Medulla oblongata (tissue), 1 donor: ENCODE results near the gene UCHL1.
"Not testable (repeated sequence)": the region's sequence is repeated elsewhere in the genome, so short reads cannot be mapped to it uniquely, and the experiment has no call there.

Source experiments
- DNase-seq: peaks from one replicate; pipeline ENCODE4 v3.0.0-alpha.2; 2015; ENCODE audit errors: extremely low spot score

Gene UCHL1

GRCh38 chr4:41236508-41236907 is 20.2 kb upstream of the UCHL1 start:
- no peak for DNase-seq

GRCh38 chr4:41241919-41242318 is 14.8 kb upstream of the UCHL1 start:
- DNase-seq, result no peak

DNA sequence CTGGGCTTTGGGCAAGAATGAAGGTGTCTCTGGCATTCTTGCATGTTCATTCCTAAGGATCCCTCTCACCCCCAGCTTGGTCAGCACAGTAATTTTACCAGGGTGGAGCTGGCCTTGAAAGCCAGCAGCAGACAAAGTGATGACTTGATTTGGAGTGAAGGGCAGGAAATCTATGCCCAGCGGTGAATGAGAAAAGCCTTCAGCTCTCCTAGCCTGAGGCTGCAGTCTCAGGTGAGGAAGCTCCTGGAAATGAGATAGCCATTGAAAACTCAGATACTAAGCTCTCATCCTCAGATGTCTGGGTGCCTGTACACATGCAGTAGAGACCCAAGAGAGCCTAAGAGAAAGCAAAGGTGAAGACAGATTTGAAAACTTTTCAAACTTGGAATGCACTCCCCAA is 10.7 kb upstream of the UCHL1 start:
- DNase-seq, result no peak

DNA sequence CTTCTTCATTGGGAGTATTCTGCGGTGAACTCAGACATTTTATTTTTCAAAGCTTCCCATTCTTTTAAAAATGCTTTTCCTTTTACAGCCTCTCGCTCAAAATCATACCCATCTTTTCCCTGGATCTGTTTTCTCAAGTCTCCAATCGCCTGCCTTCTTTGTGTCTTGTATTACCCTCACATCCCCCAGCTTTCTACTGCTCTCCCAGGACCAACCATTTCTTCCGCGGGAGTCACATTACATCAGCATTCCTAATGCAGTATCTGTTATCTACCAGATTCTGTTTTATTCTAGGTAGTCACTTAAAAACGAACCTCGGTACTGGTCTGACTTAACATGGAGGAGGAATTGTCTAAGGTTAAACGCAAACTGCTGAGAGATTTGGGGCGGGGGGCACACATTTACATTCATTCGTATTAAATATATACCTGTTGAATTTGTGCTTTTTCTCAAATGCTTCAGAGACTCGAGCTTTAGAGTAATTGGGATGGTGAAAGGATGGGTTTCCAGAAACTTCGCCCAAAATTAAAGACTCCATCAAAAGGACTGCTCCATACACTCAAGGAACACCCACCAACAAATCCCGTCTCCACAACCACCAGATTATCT is 493 bp upstream of the UCHL1 start:
- DNase-seq, result peak; percentile 16

GRCh38 chr4:41257257-41257901 is 651 bp downstream of the UCHL1 start:
- peak; percentile 46 for DNase-seq

GRCh38 chr4:41257906-41258305 is 1.2 kb downstream of the UCHL1 start:
- DNase-seq, result peak; percentile 15

- DNase-seq, result peak; percentile 92
Observed at GRCh38 chr4:41258783-41259182, 2.1 kb downstream of the UCHL1 start.

- DNase-seq, result no peak
Observed at GRCh38 chr4:41260116-41260733, 3.5 kb downstream of the UCHL1 start.

- no peak for DNase-seq
Observed at GRCh38 chr4:41262198-41262597, 5.5 kb downstream of the UCHL1 start.

DNA sequence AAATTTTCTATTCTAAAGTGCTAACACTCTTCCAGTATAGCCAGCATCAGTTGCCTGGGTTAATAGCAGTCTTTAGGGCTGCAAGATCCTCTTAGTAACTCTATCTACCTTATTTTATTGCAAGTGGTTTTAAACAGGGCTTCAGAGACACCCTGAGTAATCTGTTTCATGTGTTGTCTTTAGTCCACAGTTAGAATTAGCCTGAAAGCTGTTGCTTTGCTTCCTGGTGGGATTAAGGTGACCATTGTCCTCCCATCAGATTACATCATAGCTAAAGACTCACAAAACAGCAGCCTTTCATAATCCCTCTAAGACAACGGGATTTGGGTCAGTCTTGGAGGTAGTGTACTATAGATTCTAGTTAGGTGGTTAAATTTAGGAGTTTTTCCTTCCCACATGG is 7.5 kb downstream of the UCHL1 start:
- no peak for DNase-seq

DNA sequence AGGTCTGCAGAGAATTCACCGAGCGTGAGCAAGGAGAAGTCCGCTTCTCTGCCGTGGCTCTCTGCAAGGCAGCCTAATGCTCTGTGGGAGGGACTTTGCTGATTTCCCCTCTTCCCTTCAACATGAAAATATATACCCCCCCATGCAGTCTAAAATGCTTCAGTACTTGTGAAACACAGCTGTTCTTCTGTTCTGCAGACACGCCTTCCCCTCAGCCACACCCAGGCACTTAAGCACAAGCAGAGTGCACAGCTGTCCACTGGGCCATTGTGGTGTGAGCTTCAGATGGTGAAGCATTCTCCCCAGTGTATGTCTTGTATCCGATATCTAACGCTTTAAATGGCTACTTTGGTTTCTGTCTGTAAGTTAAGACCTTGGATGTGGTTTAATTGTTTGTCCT is 11.3 kb downstream of the UCHL1 start:
- DNase-seq, result no peak

DNA sequence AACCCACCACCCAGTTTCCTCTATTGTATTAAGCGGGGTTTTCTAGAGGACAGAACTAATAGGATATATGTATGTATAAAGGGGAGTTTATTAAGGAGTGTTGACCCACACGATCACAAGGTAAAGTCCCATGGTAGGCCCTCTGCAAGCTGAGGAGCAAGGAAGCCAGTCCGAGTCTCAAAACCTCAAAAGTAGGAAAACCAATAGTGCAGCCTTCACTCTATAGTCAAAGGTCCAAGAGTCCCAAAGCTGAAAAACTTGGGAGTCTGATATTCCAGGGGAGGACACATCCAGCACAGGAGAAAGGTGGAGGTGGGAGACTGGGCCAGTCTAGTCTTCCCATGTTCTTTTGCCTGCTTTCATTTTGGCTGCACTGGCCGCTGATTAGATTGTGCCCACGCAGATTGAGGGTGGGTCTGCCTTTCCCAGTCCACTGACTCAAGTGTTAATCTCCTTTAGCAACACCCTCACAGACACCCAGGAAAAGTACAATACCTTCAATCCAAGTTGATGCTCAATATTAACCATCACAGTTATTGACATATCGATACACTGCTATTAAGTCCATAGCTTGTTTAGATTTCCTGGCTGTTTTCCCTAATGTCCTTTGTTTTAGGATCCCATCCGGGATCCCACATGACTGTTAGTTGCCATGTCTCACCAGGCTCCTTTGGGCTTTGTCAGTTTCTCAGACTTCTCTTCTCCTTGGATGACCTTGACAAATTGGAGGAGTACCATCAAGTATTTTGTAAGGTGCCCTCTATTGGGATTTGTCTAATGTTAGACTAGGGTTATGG is 12.2 kb downstream of the UCHL1 start:
- DNase-seq, result no peak

DNA sequence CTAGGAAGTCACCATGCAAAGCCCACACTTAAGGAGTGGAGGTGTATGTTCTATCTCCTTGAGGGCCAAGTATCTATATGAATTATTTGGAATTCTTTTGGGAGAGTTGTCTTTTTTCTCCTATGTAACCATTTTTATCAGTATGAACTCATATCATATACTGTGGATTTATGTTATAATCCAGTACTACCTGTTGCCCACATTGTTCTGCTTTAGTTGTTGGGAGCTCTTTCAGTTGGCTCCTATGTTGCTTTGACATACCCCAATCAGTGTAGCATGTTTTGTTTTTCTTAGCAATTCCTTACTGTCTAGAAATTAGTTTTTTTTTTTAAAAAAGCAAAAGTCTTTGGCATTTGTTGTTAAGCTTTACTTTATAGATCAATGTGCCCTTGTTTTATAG is 13.0 kb downstream of the UCHL1 start:
- no peak for DNase-seq

GRCh38 chr4:41275931-41276330 is 19.2 kb downstream of the UCHL1 start:
- DNase-seq, result not testable (repeated sequence)

GRCh38 chr4:41280010-41280409 is 23.3 kb downstream of the UCHL1 start:
- no peak for DNase-seq

DNA sequence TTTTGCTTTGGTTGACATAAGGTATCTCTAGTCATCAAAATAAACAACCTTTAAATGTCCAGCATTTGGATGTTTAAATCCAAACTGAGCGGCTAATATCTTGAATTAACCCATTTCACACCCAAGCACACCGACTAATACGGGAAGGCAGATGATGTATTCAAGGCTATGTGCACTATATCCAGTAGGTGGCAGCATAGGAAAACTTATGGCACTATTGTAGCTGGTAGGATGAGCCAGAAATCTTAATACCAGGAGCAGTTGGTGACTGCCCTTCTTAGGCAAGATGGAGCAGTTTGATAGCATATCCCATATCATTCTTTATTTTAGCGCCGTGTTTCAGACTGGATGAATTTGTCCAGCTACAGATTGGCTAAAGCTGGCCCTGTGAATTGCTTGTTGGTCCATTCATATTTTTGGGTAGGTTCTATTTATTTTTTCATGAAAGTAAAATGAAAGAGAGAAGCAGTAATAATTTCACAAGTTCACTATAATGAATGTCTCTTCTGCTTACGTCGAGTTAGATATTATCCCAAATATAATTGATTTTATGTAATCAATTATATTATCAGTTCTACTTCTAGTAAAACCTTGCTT is 24.4 kb downstream of the UCHL1 start:
- DNase-seq, result peak; percentile 95

DNA sequence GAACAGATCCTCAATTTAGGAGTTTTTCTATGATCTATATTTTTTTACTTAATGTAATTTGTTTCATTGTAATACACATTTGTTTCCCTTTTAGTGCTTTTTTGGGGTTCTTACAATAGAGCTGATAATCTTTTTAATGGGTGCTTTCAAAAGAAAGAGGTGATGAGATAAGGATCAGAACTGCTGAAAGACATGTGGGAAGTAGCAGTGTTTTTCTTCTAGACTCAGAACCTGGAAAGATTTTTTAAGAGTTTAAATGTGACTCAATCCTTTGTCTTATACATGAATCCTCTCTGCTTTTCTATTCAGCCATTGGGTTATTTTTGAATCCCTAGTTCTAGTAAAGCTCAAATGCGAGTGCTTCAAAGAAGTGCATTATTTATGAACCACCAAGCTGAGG is 25.6 kb downstream of the UCHL1 start:
- no peak for DNase-seq

DNA sequence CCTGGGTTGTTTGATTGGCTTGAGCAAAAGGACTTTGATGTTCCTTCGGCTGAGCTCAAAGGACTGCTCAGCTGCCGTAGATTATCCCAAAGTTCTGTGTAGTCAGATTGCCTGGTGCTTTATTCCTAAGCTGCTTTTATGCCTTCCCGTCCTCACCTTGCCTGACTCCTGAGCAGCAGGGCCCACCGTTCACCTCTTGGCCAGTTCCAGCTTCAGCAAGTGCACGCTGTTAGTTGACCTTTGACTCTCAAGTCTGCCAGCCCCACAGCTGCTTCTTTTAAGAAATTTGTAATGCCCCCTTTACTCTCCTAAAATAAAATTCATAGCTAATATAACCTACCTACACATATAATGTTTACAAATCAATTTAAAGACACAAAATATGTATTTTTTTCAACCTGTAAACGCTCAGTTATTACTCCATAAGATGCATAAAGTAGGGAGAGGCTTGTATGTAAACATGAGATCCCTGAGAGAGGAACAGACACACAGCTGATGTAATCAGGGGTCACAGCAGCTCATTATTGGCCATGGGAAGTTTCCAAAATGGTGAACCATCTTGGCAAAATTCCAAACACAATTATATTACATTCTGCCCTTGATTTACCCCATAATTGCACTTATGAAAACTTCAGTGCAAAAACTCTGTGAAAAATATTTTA is 28.6 kb downstream of the UCHL1 start:
- no peak for DNase-seq

GRCh38 chr4:41285864-41286235 is 29.1 kb downstream of the UCHL1 start:
- DNase-seq, result no peak

DNA sequence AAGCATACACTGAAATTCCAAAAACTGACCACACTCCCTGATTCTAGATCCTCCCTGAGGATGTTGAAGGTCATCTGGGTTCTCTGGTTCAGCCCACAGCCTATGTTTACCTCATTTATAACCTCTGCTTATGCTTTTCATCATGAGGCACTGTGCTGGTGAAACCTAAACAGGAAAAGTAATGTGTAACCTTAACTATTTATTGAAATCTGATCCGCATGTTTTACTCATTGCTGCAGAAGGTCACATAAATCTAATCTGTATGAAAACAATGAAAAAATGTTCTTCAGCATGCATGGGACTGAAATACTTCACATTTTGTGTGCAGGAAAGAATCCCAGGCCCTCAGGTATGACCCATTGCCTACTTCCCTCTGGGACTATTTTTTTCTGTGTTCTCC is 30.3 kb downstream of the UCHL1 start:
- no peak for DNase-seq

DNA sequence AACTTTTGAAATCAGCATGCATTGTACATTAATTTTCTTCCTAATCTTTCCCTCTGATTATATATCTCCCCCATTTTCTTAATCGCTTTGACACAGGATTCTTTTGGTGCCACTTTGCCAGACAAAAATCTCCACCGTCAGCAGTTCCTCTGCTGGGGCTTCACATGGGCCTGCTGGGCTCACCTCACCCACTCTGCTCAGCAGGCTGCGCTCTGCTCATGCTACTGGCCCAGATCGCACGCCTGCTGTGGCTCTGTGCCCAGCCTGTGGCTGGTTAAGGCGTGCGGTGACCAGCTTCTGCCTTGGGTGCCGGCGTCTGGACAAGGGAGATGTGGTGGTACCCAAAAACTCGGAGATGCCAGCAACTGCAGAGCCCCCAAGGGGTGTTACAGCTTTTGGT is 31.1 kb downstream of the UCHL1 start:
- no peak for DNase-seq

DNA sequence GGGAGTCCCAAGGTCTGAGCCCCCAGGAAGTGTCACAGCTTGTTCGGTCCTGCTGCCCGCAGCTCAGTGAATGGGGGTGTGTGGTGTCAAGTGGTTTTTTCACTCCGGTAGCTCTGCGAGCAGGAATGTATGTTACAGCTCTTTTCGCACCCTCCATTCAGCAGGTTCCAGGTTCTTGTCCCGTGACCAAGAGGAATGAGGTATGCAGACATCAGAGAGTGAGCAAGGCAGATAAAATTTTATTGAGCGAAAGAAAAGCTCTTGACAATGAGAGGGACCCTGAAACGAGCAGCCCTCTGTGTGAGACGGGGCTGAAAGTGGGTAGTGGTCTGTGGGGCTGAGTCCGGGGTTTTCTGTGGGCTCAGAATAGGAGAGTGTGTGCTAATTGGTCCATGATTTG is 31.5 kb downstream of the UCHL1 start:
- DNase-seq, result no peak
